ENCODE data around the gene PPP3R1. TPM values are rescaled to one million over a fixed set of nuclear protein-coding genes. Genes with fewer than 3 reads are reported as not detected.

Gene PPP3R1
- total and polyA plus RNA-seq, 4 donors: 2.4 to 42.5 (median 18.3) TPM

GRCh38 chr2:68236876-68237275, 15.5 kb downstream of the PPP3R1 start:
- Histone ChIP-seq H3K36me3 (ENCODE audit: control insufficient read depth in 4 of 4, insufficient read depth in 3 of 4, low read depth in 1 of 4, low read length in 3 of 4) (no peaks in the 10 kb centered on the region), H3K4me1 (ENCODE audit: control insufficient read depth in 4 of 4, insufficient read depth in 4 of 4, low read length in 3 of 4) (peaks cover 2 to 16% (median 10%) of the 10 kb centered on the region in 4 donors), H3K27me3 (ENCODE audit: control insufficient read depth in 4 of 4, insufficient read depth in 4 of 4, low read length in 3 of 4) (no peaks in the 10 kb centered on the region), H3K9ac (ENCODE audit: low read depth in 1 of 2, low read length in 2 of 2) (no peak overlapping the region), H3K9me3 (ENCODE audit: control insufficient read depth in 4 of 4, low read length in 3 of 4) (no peaks in the 10 kb centered on the region), H3K4me3 (ENCODE audit: low read depth in 1 of 3, low read length in 3 of 3) (no peak overlapping the region), H3K27ac (ENCODE audit: low read depth in 1 of 2, low read length in 2 of 2) (no peak overlapping the region)
- DNase-seq (ENCODE audit: low spot score): no peak
- TF ChIP-seq FOXA2 (IDR thresholded peaks at IDR 0.05) (no peak), NR2F2 (IDR thresholded peaks at IDR 0.05) (no peak), HNF4G (IDR thresholded peaks at IDR 0.05) (no peak), HNF4A (conservative IDR thresholded peaks at IDR 0.05) (no peak), SP1 (IDR thresholded peaks at IDR 0.05) (no peak), YY1 (IDR thresholded peaks at IDR 0.05) (no peak), TAF1 (conservative IDR thresholded peaks at IDR 0.05) (no peak), EGR1 (IDR thresholded peaks at IDR 0.05; ENCODE audit: low read depth in 2 of 2) (no peak), ATF3 (IDR thresholded peaks at IDR 0.05) (no peak), GABPA (IDR thresholded peaks at IDR 0.05 in 1 of 2, conservative IDR thresholded peaks at IDR 0.05 in 1 of 2) (no peak), RXRA (IDR thresholded peaks at IDR 0.05) (no peak), JUND (IDR thresholded peaks at IDR 0.05) (no peak)
- TF ChIP-seq, protein P1, sequence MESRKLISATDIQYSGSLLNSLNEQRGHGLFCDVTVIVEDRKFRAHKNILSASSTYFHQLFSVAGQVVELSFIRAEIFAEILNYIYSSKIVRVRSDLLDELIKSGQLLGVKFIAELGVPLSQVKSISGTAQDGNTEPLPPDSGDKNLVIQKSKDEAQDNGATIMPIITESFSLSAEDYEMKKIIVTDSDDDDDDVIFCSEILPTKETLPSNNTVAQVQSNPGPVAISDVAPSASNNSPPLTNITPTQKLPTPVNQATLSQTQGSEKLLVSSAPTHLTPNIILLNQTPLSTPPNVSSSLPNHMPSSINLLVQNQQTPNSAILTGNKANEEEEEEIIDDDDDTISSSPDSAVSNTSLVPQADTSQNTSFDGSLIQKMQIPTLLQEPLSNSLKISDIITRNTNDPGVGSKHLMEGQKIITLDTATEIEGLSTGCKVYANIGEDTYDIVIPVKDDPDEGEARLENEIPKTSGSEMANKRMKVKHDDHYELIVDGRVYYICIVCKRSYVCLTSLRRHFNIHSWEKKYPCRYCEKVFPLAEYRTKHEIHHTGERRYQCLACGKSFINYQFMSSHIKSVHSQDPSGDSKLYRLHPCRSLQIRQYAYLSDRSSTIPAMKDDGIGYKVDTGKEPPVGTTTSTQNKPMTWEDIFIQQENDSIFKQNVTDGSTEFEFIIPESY (IDR thresholded peaks at IDR 0.05): no peak

DNA sequence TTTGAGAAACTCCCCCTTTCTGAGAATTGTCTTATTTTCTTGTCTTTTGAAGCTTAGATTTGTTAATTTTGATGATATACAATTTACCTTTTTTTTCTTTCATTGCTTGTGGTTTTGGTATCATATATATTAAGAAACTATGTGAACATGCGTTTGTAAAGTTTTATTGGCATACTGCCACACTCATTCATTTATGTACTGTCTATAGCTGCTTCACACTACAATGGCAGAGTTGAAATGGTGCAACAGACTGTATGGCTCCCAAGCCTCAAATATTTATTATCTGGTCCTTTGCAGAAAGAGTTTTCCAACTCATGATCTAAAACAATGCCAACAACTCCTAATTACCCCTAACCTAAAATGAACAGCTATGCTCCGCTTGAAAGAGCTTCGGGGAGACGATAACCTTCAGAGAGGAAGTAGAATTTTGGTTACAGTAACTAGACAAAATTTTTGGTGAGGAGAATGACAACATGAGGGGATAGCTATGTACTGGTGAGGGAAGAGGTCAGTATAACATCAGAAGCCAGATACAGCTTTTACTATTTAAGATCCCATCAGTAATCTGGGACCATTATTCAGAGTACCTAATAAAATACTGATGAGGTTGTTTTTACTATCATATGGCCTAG, 16.1 kb downstream of the PPP3R1 start:
- Histone ChIP-seq H3K9me3 (ENCODE audit: control insufficient read depth in 4 of 4, low read length in 3 of 4) (no peaks in the 10 kb centered on the region), H3K27me3 (ENCODE audit: control insufficient read depth in 4 of 4, insufficient read depth in 4 of 4, low read length in 3 of 4) (no peaks in the 10 kb centered on the region), H3K9ac (ENCODE audit: low read depth in 1 of 2, low read length in 2 of 2) (no peak overlapping the region), H3K27ac (ENCODE audit: low read depth in 1 of 2, low read length in 2 of 2) (no peak overlapping the region), H3K4me1 (ENCODE audit: control insufficient read depth in 4 of 4, insufficient read depth in 4 of 4, low read length in 3 of 4) (peaks cover 2 to 20% (median 10%) of the 10 kb centered on the region in 4 donors), H3K4me3 (ENCODE audit: low read depth in 1 of 3, low read length in 3 of 3) (no peak overlapping the region), H3K36me3 (ENCODE audit: control insufficient read depth in 4 of 4, insufficient read depth in 3 of 4, low read depth in 1 of 4, low read length in 3 of 4) (no peaks in the 10 kb centered on the region)
- DNase-seq (ENCODE audit: low spot score): no peak
- WGBS: 56% methylated on average over 4 of the region's 4 CpGs
- TF ChIP-seq JUND (IDR thresholded peaks at IDR 0.05): no peak
- TF ChIP-seq, protein P2, sequence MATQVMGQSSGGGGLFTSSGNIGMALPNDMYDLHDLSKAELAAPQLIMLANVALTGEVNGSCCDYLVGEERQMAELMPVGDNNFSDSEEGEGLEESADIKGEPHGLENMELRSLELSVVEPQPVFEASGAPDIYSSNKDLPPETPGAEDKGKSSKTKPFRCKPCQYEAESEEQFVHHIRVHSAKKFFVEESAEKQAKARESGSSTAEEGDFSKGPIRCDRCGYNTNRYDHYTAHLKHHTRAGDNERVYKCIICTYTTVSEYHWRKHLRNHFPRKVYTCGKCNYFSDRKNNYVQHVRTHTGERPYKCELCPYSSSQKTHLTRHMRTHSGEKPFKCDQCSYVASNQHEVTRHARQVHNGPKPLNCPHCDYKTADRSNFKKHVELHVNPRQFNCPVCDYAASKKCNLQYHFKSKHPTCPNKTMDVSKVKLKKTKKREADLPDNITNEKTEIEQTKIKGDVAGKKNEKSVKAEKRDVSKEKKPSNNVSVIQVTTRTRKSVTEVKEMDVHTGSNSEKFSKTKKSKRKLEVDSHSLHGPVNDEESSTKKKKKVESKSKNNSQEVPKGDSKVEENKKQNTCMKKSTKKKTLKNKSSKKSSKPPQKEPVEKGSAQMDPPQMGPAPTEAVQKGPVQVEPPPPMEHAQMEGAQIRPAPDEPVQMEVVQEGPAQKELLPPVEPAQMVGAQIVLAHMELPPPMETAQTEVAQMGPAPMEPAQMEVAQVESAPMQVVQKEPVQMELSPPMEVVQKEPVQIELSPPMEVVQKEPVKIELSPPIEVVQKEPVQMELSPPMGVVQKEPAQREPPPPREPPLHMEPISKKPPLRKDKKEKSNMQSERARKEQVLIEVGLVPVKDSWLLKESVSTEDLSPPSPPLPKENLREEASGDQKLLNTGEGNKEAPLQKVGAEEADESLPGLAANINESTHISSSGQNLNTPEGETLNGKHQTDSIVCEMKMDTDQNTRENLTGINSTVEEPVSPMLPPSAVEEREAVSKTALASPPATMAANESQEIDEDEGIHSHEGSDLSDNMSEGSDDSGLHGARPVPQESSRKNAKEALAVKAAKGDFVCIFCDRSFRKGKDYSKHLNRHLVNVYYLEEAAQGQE (IDR thresholded peaks at IDR 0.05): no peak
- TF ChIP-seq RAD21 (IDR thresholded peaks at IDR 0.05): no peak
- TF ChIP-seq RXRA (IDR thresholded peaks at IDR 0.05): no peak
- TF ChIP-seq NR2F2 (IDR thresholded peaks at IDR 0.05): no peak
- TF ChIP-seq FOXA2 (IDR thresholded peaks at IDR 0.05): no peak
- TF ChIP-seq EGR1 (IDR thresholded peaks at IDR 0.05; ENCODE audit: low read depth in 2 of 2): no peak
- TF ChIP-seq YY1 (IDR thresholded peaks at IDR 0.05): no peak
- TF ChIP-seq, protein P3, sequence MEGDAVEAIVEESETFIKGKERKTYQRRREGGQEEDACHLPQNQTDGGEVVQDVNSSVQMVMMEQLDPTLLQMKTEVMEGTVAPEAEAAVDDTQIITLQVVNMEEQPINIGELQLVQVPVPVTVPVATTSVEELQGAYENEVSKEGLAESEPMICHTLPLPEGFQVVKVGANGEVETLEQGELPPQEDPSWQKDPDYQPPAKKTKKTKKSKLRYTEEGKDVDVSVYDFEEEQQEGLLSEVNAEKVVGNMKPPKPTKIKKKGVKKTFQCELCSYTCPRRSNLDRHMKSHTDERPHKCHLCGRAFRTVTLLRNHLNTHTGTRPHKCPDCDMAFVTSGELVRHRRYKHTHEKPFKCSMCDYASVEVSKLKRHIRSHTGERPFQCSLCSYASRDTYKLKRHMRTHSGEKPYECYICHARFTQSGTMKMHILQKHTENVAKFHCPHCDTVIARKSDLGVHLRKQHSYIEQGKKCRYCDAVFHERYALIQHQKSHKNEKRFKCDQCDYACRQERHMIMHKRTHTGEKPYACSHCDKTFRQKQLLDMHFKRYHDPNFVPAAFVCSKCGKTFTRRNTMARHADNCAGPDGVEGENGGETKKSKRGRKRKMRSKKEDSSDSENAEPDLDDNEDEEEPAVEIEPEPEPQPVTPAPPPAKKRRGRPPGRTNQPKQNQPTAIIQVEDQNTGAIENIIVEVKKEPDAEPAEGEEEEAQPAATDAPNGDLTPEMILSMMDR (IDR thresholded peaks at IDR 0.05; ENCODE audit: low read depth, low read length, missing input control): no peak
- TF ChIP-seq, protein P1 (IDR thresholded peaks at IDR 0.05): no peak
- TF ChIP-seq SP1 (IDR thresholded peaks at IDR 0.05): no peak
- TF ChIP-seq, protein P4, sequence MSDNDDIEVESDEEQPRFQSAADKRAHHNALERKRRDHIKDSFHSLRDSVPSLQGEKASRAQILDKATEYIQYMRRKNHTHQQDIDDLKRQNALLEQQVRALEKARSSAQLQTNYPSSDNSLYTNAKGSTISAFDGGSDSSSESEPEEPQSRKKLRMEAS (IDR thresholded peaks at IDR 0.05): no peak
